A549 (cell line): ENCODE data around the gene CIDEB. TPM values are rescaled to one million over a fixed set of nuclear protein-coding genes. Genes with fewer than 3 reads are reported as not detected.

Experiments
- ATAC-seq, 2 experiments: fragments of 200-7000 bp in 1 of 2; fragments of >200 bp in 1 of 2; cut with Nextera tagmentation in 1 of 2; cut with Tn5 transposase in 1 of 2; 3 replicates each; pipeline versions ENCODE4 v1.8.0 to v1.9.1; 2018 to 2020; ENCODE audit warnings: mild to moderate bottlenecking in 1 of 2, moderate library complexity in 1 of 2
- CTCF ChIA-PET: fragments of 300-600 bp; sonication (Branson Sonifier 250); formaldehyde crosslinking; extraction: SDS; loops from one replicate; lab custom pipeline; 2021; ENCODE audit warnings: antibody characterized with exemption, inconsistent platforms; lab: Yijun Ruan, JAX
- POLR2A ChIA-PET: fragments of 350-600 bp; formaldehyde crosslinking; extraction: SDS; loops from one replicate; lab custom pipeline; 2021; ENCODE audit warnings: antibody characterized with exemption, inconsistent platforms; lab: Yijun Ruan, JAX
- DNase-seq, 2 experiments: peaks; one replicate each; pipeline versions ENCODE4 v3.0.0 to v3.0.0-alpha.2; 2011 to 2016; ENCODE audit warnings: low read depth in 1 of 2, low spot score in 1 of 2
- FAIRE-seq: peaks from 2 replicates; lab custom pipeline; 2011; peaks lifted over from hg19 to GRCh38; lab: Jason Lieb, UNC
- H3K27ac ChIP-seq, 2 experiments: fragments of >200 bp; sonication (Bioruptor Twin); formaldehyde crosslinking; 3 replicates each; pipeline ENCODE4 v1.5.1; 2016 to 2017
- H3K4me1 ChIP-seq: fragments of >200 bp; sonication (Bioruptor Twin); formaldehyde crosslinking; 3 replicates; pipeline ENCODE4 v1.6.1; 2016
- H3K4me2 ChIP-seq: fragments of >200 bp; sonication (Bioruptor Twin); formaldehyde crosslinking; 3 replicates; pipeline ENCODE4 v1.6.1; 2016
- H3K4me3 ChIP-seq: fragments of >200 bp; sonication (Bioruptor Twin); formaldehyde crosslinking; 3 replicates; pipeline ENCODE4 v1.5.1; 2016
- H3K9me3 ChIP-seq: fragments of >200 bp; sonication (Bioruptor Twin); formaldehyde crosslinking; 3 replicates; pipeline ENCODE4 v1.6.1; 2016
- CBX2 ChIP-seq: fragments of 200-600 bp; sonication (generic); IDR thresholded peaks from 2 replicates; pipeline ENCODE4 v1.6.1; 2016; ENCODE audit warnings: low read depth, mild to moderate bottlenecking, borderline replicate concordance
- CEBPB ChIP-seq, 2 experiments: fragments of >200 bp in 1 of 2; sonication (Bioruptor Twin) in 1 of 2; formaldehyde crosslinking in 1 of 2; IDR thresholded peaks; 2 replicates each; pipeline ENCODE4 v1.6.1; 2012 to 2016
- CHD2 ChIP-seq: fragments of 150-350 bp; IDR thresholded peaks from 2 replicates; pipeline ENCODE4 v1.6.1; 2014; ENCODE audit warnings: low read length; ENCODE audit not compliant: partially characterized antibody
- EHF ChIP-seq: fragments of 250-450 bp; sonication (Bioruptor Pico); IDR thresholded peaks from 2 replicates; pipeline ENCODE4 v1.5.0; 2020; ENCODE audit warnings: mild to moderate bottlenecking
- EHMT2 ChIP-seq: fragments of 200-600 bp; sonication (generic); IDR thresholded peaks from 2 replicates; pipeline ENCODE4 v1.6.1; 2016; ENCODE audit warnings: antibody characterized with exemption, low read depth, mild to moderate bottlenecking, moderate library complexity
- EP300 ChIP-seq, 2 experiments: fragments of >200 bp; sonication (Bioruptor Twin); formaldehyde crosslinking; IDR thresholded peaks; 2 replicates in 1 of 2; 3 replicates in 1 of 2; pipeline ENCODE4 v1.6.1; 2016 to 2017
- ESRRA ChIP-seq: fragments of 150-350 bp; IDR thresholded peaks from 2 replicates; pipeline ENCODE4 v1.6.1; 2014; ENCODE audit warnings: mild to moderate bottlenecking, low read length, borderline replicate concordance
- FOSB ChIP-seq: fragments of 250-450 bp; sonication (Bioruptor Pico); IDR thresholded peaks from 2 replicates; pipeline ENCODE4 v1.5.0; 2020; ENCODE audit warnings: mild to moderate bottlenecking, moderate library complexity
- FOSL2 ChIP-seq, 2 experiments: fragments of 450-650 bp in 1 of 2; fragments of >200 bp in 1 of 2; sonication (Bioruptor Twin) in 1 of 2; formaldehyde crosslinking; IDR thresholded peaks; 2 replicates each; pipeline versions ENCODE4 v1.5.0 to v1.6.1; 2016 to 2020; ENCODE audit warnings: mild to moderate bottlenecking in 1 of 2, moderate library complexity in 1 of 2
- GATA3 ChIP-seq: IDR thresholded peaks from 2 replicates; pipeline ENCODE4 v1.6.1; 2012; ENCODE audit warnings: borderline replicate concordance
- HDAC2 ChIP-seq: fragments of 200-600 bp; sonication (generic); IDR thresholded peaks from 2 replicates; pipeline ENCODE4 v1.6.1; 2016
- HEYL ChIP-seq: fragments of 250-450 bp; sonication (Bioruptor Pico); IDR thresholded peaks from 2 replicates; pipeline ENCODE4 v1.8.0; 2021; ENCODE audit warnings: mild to moderate bottlenecking, moderate library complexity
- HOXB13 ChIP-seq: fragments of 250-450 bp; sonication (Bioruptor Pico); IDR thresholded peaks from 2 replicates; pipeline ENCODE4 v1.5.0; 2020; ENCODE audit warnings: low read depth, mild to moderate bottlenecking, moderate library complexity
- HOXB5 ChIP-seq: fragments of 250-450 bp; sonication (Bioruptor Pico); IDR thresholded peaks from 2 replicates; pipeline ENCODE4 v1.5.0; 2020; ENCODE audit warnings: mild to moderate bottlenecking, moderate library complexity
- KDM1A ChIP-seq: fragments of 200-600 bp; sonication (generic); IDR thresholded peaks from 2 replicates; pipeline ENCODE4 v1.6.1; 2016; ENCODE audit warnings: low read depth, mild to moderate bottlenecking
- MAFK ChIP-seq: fragments of 450-650 bp; IDR thresholded peaks from 2 replicates; pipeline ENCODE4 v1.6.1; 2014; ENCODE audit not compliant: partially characterized antibody
- MYC ChIP-seq: IDR thresholded peaks from 2 replicates; pipeline ENCODE4 v1.6.1; 2012; ENCODE audit warnings: mild to moderate bottlenecking, inconsistent platforms, low read length, improper control_type of control experiment, borderline replicate concordance
- NPAS2 ChIP-seq: fragments of 250-450 bp; sonication (Bioruptor Pico); IDR thresholded peaks from 2 replicates; pipeline ENCODE4 v1.8.0; 2022; ENCODE audit warnings: mild to moderate bottlenecking, moderate library complexity, borderline replicate concordance
- POLR2A ChIP-seq: IDR thresholded peaks from 2 replicates; pipeline ENCODE4 v1.6.1; 2012; ENCODE audit warnings: mild to moderate bottlenecking, low read length
- POLR2AphosphoS2 ChIP-seq: conservative IDR thresholded peaks from 2 replicates; pipeline ENCODE4 v1.6.1; 2012; ENCODE audit warnings: low read length, improper control_type of control experiment, inconsistent platforms
- RAD21 ChIP-seq, 2 experiments: fragments of >200 bp in 1 of 2; sonication (Bioruptor Twin) in 1 of 2; formaldehyde crosslinking in 1 of 2; IDR thresholded peaks in 1 of 2; conservative IDR thresholded peaks in 1 of 2; 2 replicates in 1 of 2; 3 replicates in 1 of 2; pipeline ENCODE4 v1.6.1; 2012 to 2018; ENCODE audit warnings: inconsistent platforms in 1 of 2
- RNF2 ChIP-seq: fragments of 200-600 bp; sonication (generic); IDR thresholded peaks from 2 replicates; pipeline ENCODE4 v1.6.1; 2016; ENCODE audit warnings: low read depth, mild to moderate bottlenecking, antibody characterized with exemption, moderate library complexity, borderline replicate concordance
- SREBF2 ChIP-seq: fragments of 450-650 bp; IDR thresholded peaks from 2 replicates; pipeline ENCODE4 v1.6.1; 2014; ENCODE audit warnings: mild to moderate bottlenecking, moderate library complexity
- TP53 ChIP-seq: fragments of 250-450 bp; sonication (Bioruptor Pico); IDR thresholded peaks from 2 replicates; pipeline ENCODE4 v1.5.0; 2021; ENCODE audit warnings: mild to moderate bottlenecking, moderate library complexity
- ZFP36 ChIP-seq: fragments of 450-650 bp; IDR thresholded peaks from 2 replicates; pipeline ENCODE4 v1.6.1; 2014; ENCODE audit warnings: borderline replicate concordance; ENCODE audit not compliant: partially characterized antibody
- ZNF302 ChIP-seq: fragments of 250-450 bp; sonication (Bioruptor Pico); IDR thresholded peaks from 2 replicates; pipeline ENCODE4 v1.9.0; 2021; ENCODE audit warnings: inconsistent platforms, mild to moderate bottlenecking, moderate library complexity
- ZSCAN20 ChIP-seq: fragments of 250-450 bp; sonication (Bioruptor Pico); IDR thresholded peaks from 2 replicates; pipeline ENCODE4 v1.8.0; 2022; ENCODE audit warnings: mild to moderate bottlenecking, moderate library complexity
- WGBS: methylation state at CpG from one replicate; pipeline ENCODE4 v1.1.6; 2017; ENCODE audit errors: missing lambda C conversion rate; 5-methylcytosine and 5-hydroxymethylcytosine counted together
- polyA plus RNA-seq, 4 experiments: library from polyadenylated mRNA; depleted of rRNA in 3 of 4; stranded (reverse); fragments of >200 nt; fragmentation: RNase III in 1 of 4; extraction: RNeasy Plus Mini Kit Qiagen cat#74134 plus additional on column Dnase treatment in 1 of 4; gene quantifications; 2 replicates in 3 of 4; 3 replicates in 1 of 4; pipeline ENCODE4 v1.2.3, GENCODE V29; 2011 to 2017
- TF ChIP-seq, protein P1 (sequence below): IDR thresholded peaks from 2 replicates; pipeline ENCODE4 v1.6.1; 2012; ENCODE audit warnings: low read depth, borderline replicate concordance
- TF ChIP-seq, protein P2 (sequence below): fragments of >200 bp; sonication (Bioruptor Twin); formaldehyde crosslinking; IDR thresholded peaks from 3 replicates; pipeline ENCODE4 v1.5.1; 2016
- TF ChIP-seq, protein P3 (sequence below): IDR thresholded peaks from 2 replicates; pipeline ENCODE4 v1.6.1; 2012
- TF ChIP-seq, protein P4 (sequence below): IDR thresholded peaks from 2 replicates; pipeline ENCODE4 v1.6.1; 2012

Gene CIDEB
- polyA plus RNA-seq, 2 of the 4 experiments (the other 2 are of a cell fraction): 0.31 to 0.79 TPM

DNA sequence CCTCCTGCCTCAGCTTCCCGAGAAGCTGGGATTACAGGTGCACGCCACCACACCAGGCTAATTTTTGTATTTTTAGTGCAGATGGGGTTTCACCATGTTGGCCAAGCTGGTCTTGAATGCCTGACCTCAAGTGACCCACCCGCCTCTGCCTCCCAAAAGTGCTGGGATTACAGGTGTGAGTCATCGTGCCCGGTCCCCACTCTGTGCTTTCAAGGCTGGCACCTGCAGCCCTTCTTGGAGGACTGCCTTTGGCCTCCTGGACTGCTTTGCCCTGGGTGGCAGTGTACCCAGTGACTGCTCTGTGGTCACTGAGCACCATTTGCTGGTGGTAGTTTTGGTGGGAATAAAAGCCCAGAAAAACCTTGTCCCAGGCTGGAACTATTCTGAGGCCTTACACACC, 20.8 kb downstream of the CIDEB start:
- ATAC-seq (no peak), DNase-seq (no peak), FAIRE-seq (no peak)
- Histone ChIP-seq H3K9me3 (no peaks in the 10 kb centered on the region), H3K27ac (no peak overlapping the region), H3K4me1 (no peaks in the 10 kb centered on the region), H3K4me3 (no peak overlapping the region), H3K4me2 (no peak overlapping the region)
- ChIA-PET POLR2A (no interaction called here), CTCF (interaction anchor here (1.1 to 34.0 kb wide), 3 partner anchors 16 to 44 kb away, joined by 3 to 469 read pairs (median 6); partner anchors contain the start of genes CIDEB, DHRS1, LTB4R and LTB4R2)
- 87% methylated on average over 5 of the region's 5 CpGs for WGBS
- no peak for TF ChIP-seq ZSCAN20 (CRISPR knock-in tag)
- TF ChIP-seq, protein P1, sequence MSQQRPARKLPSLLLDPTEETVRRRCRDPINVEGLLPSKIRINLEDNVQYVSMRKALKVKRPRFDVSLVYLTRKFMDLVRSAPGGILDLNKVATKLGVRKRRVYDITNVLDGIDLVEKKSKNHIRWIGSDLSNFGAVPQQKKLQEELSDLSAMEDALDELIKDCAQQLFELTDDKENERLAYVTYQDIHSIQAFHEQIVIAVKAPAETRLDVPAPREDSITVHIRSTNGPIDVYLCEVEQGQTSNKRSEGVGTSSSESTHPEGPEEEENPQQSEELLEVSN: no peak
- TF ChIP-seq HOXB5: no peak
- TF ChIP-seq MYC: no peak
- TF ChIP-seq RNF2: no peak
- no peak for TF ChIP-seq KDM1A
- TF ChIP-seq EP300 (IDR thresholded peaks at IDR 0.05): no peak
- TF ChIP-seq ZFP36: no peak
- TF ChIP-seq, protein P2, sequence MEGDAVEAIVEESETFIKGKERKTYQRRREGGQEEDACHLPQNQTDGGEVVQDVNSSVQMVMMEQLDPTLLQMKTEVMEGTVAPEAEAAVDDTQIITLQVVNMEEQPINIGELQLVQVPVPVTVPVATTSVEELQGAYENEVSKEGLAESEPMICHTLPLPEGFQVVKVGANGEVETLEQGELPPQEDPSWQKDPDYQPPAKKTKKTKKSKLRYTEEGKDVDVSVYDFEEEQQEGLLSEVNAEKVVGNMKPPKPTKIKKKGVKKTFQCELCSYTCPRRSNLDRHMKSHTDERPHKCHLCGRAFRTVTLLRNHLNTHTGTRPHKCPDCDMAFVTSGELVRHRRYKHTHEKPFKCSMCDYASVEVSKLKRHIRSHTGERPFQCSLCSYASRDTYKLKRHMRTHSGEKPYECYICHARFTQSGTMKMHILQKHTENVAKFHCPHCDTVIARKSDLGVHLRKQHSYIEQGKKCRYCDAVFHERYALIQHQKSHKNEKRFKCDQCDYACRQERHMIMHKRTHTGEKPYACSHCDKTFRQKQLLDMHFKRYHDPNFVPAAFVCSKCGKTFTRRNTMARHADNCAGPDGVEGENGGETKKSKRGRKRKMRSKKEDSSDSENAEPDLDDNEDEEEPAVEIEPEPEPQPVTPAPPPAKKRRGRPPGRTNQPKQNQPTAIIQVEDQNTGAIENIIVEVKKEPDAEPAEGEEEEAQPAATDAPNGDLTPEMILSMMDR: no peak
- TF ChIP-seq RAD21 (conservative IDR thresholded peaks at IDR 0.05 in 1 of 2, IDR thresholded peaks at IDR 0.05 in 1 of 2): no peak
- no peak for TF ChIP-seq GATA3
- TF ChIP-seq HOXB13 (CRISPR knock-in tag): no peak
- no peak for TF ChIP-seq MAFK
- no peak for TF ChIP-seq EHF (CRISPR knock-in tag)
- no peak for TF ChIP-seq CBX2
- TF ChIP-seq CHD2: no peak
- no peak for TF ChIP-seq HEYL (CRISPR knock-in tag)

DNA sequence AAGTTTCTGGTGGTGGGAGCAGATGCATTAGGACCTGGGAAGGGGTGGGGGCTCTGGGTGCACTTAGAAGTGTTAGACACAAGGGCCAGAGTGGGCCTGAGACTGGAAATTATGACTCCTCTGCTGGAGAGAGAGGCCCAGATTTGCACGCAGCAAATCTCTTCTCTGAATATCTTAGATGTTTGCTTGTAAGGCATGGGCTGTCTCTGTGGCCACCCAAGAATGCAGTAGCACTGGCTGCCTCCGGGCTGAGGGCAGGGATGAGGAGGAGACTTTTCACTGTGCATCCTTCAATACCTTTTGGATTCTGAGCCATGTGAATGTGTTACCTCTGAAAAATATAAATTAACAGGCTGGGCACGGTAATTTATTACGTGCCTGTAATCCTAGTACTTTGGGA, 22.4 kb downstream of the CIDEB start:
- no peaks in the 10 kb centered on the region for H3K4me1 ChIP-seq
- WGBS: 78% methylated on average over 4 of the region's 4 CpGs
- TF ChIP-seq CHD2: no peak
- TF ChIP-seq ZNF302: no peak
- no peak for TF ChIP-seq POLR2AphosphoS2
- no peak for TF ChIP-seq FOSL2 (IDR thresholded peaks at IDR 0.05)
- TF ChIP-seq FOSL2 (CRISPR knock-in tag; IDR thresholded peaks at IDR 0.05): no peak
- no peak for TF ChIP-seq NPAS2 (CRISPR knock-in tag)
- TF ChIP-seq, protein P3, sequence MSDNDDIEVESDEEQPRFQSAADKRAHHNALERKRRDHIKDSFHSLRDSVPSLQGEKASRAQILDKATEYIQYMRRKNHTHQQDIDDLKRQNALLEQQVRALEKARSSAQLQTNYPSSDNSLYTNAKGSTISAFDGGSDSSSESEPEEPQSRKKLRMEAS: no peak
- no peak for TF ChIP-seq EHF (CRISPR knock-in tag)
- no peak for TF ChIP-seq POLR2A
- no peak for TF ChIP-seq EP300 (IDR thresholded peaks at IDR 0.05)
- no peak for TF ChIP-seq HDAC2
- no peak for TF ChIP-seq CEBPB (IDR thresholded peaks at IDR 0.05)
- TF ChIP-seq TP53 (CRISPR knock-in tag): no peak
- TF ChIP-seq, protein P4, sequence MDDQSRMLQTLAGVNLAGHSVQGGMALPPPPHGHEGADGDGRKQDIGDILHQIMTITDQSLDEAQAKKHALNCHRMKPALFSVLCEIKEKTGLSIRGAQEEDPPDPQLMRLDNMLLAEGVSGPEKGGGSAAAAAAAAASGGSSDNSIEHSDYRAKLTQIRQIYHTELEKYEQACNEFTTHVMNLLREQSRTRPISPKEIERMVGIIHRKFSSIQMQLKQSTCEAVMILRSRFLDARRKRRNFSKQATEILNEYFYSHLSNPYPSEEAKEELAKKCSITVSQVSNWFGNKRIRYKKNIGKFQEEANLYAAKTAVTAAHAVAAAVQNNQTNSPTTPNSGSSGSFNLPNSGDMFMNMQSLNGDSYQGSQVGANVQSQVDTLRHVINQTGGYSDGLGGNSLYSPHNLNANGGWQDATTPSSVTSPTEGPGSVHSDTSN: no peak
- no peak for TF ChIP-seq SREBF2
- TF ChIP-seq ESRRA: no peak
- no peak for TF ChIP-seq EHMT2
- no peak for TF ChIP-seq FOSB (CRISPR knock-in tag)
- TF ChIP-seq KDM1A: no peak
- H3K4me3 ChIP-seq: no peak overlapping the region
- FAIRE-seq: no peak
- no peaks in the 10 kb centered on the region for H3K9me3 ChIP-seq
- no peak overlapping the region for H3K27ac ChIP-seq
- ChIA-PET CTCF (interaction anchor here (0.6 to 34.0 kb wide), 5 partner anchors 8 to 151 kb away, joined by 3 to 469 read pairs (median 3); partner anchors contain the start of genes CIDEB, DHRS1, LTB4R and LTB4R2), POLR2A (no interaction called here)
- no peak overlapping the region for H3K4me2 ChIP-seq
- DNase-seq: no peak
- peak in 1 of 2 experiments; percentile 21; a peak in 1 of 6 replicates for ATAC-seq
